Smooth muscle cell (in vitro differentiated cells): ENCODE results near the gene ASB10. TPM values are rescaled to one million over a fixed set of nuclear protein-coding genes. Genes with fewer than 3 reads are reported as not detected.

ENCODE experiments used
- DNase-seq: peaks from one replicate; lab custom pipeline; 2025; ENCODE audit not compliant: unreplicated experiment; lab: John Stamatoyannopoulos, UW
- H2AFZ ChIP-seq: fragments of 200-600 bp; sonication (generic); 2 replicates; pipeline ENCODE4 v1.6.0; 2016; ENCODE audit warnings: antibody characterized with exemption, low read depth, mild to moderate bottlenecking
- H3F3A ChIP-seq: fragments of 200-600 bp; sonication (generic); 2 replicates; pipeline ENCODE4 v1.6.0; 2017; ENCODE audit warnings: antibody characterized with exemption, low read depth
- H3K27ac ChIP-seq: fragments of 200-600 bp; sonication (generic); 2 replicates; pipeline ENCODE4 v1.5.1; 2016; ENCODE audit warnings: low read depth, mild to moderate bottlenecking
- H3K27me3 ChIP-seq: fragments of 200-600 bp; sonication (generic); 2 replicates; pipeline ENCODE4 v1.6.1; 2016; ENCODE audit warnings: low read depth, mild to moderate bottlenecking
- H3K36me3 ChIP-seq: fragments of 200-600 bp; sonication (generic); 2 replicates; pipeline ENCODE4 v1.5.1; 2016; ENCODE audit warnings: low read depth
- H3K4me1 ChIP-seq: fragments of 200-600 bp; sonication (generic); 2 replicates; pipeline ENCODE4 v1.5.1; 2016; ENCODE audit warnings: low read depth
- H3K4me2 ChIP-seq: fragments of 200-600 bp; sonication (generic); 2 replicates; pipeline ENCODE4 v1.6.0; 2016; ENCODE audit warnings: mild to moderate bottlenecking
- H3K4me3 ChIP-seq: fragments of 200-600 bp; sonication (generic); 2 replicates; pipeline ENCODE4 v1.5.1; 2016; ENCODE audit warnings: mild to moderate bottlenecking
- H3K79me2 ChIP-seq: fragments of 200-600 bp; sonication (generic); 2 replicates; pipeline ENCODE4 v1.6.0; 2016; ENCODE audit warnings: low read depth, mild to moderate bottlenecking
- H3K9ac ChIP-seq: fragments of 200-600 bp; sonication (generic); 2 replicates; pipeline ENCODE4 v1.6.0; 2016; ENCODE audit warnings: low read depth
- H3K9me3 ChIP-seq: fragments of 200-600 bp; sonication (generic); replicated peaks from 2 replicates; pipeline ENCODE4 v1.5.1; 2016; ENCODE audit warnings: low read depth
- H4K20me1 ChIP-seq: fragments of 200-600 bp; sonication (generic); 2 replicates; pipeline ENCODE4 v1.6.0; 2016; ENCODE audit warnings: low read depth
- WGBS: methylation state at CpG from one replicate; pipeline ENCODE4 v1.1.7; 2016; ENCODE audit warnings: low lambda C conversion rate; 5-methylcytosine and 5-hydroxymethylcytosine counted together
- polyA plus RNA-seq: library from polyadenylated mRNA; unstranded; fragments of >200 nt; fragmentation: Nextera tagmentation; extraction: Ambion mirVana; gene quantifications from 2 replicates; pipeline ENCODE4 v1.2.1, GENCODE V29; 2016
- total RNA-seq: library from RNA; depleted of rRNA; stranded (reverse); fragments of >200 nt; gene quantifications from 2 replicates; pipeline ENCODE4 v1.2.3, GENCODE V29; 2014
- TF ChIP-seq, protein P1 (sequence below): fragments of 200-600 bp; sonication (generic); IDR thresholded peaks from 2 replicates; pipeline ENCODE4 v1.5.1; 2017; ENCODE audit warnings: borderline replicate concordance, mild to moderate bottlenecking, antibody characterized with exemption; ENCODE audit not compliant: insufficient read depth, poor library complexity, severe bottlenecking

Gene ASB10
- total and polyA plus RNA-seq, 2 experiments from 2014 or later: not detected

DNA sequence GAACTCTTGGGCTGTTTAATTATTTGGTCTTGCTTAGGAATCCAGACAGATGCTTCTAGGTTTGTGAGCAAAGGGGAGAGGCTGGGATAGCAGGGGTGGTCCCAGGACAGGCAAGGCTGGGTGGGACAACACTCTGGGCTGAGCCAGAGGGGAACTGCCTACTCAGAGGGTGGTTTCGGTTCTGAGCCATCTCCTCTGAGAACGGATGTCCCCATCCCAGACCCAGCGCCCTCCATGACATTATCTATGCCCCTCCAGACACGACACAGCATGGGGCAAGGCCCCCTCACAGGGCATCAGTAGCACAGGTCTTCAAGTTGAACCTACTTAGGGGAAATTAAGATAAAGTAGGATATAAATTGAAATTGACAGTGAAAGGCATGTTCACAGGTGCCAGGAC is 7.1 kb downstream of the ASB10 start:
- Histone ChIP-seq H3K36me3 (no peaks in the 10 kb centered on the region), H3K9ac (no peak overlapping the region), H3K4me1 (no peaks in the 10 kb centered on the region), H4K20me1 (no peaks in the 10 kb centered on the region), H3K4me2 (no peak overlapping the region), H3K9me3 (no peaks in the 10 kb centered on the region), H2AFZ (no peak overlapping the region), H3K27ac (no peak overlapping the region), H3K27me3 (peaks cover 38% of the 10 kb centered on the region), H3F3A (no peaks in the 10 kb centered on the region), H3K4me3 (no peak overlapping the region), H3K79me2 (no peaks in the 10 kb centered on the region)
- WGBS: 89% methylated on average over 4 of the region's 4 CpGs
- DNase-seq: no peak
- TF ChIP-seq, protein P1, sequence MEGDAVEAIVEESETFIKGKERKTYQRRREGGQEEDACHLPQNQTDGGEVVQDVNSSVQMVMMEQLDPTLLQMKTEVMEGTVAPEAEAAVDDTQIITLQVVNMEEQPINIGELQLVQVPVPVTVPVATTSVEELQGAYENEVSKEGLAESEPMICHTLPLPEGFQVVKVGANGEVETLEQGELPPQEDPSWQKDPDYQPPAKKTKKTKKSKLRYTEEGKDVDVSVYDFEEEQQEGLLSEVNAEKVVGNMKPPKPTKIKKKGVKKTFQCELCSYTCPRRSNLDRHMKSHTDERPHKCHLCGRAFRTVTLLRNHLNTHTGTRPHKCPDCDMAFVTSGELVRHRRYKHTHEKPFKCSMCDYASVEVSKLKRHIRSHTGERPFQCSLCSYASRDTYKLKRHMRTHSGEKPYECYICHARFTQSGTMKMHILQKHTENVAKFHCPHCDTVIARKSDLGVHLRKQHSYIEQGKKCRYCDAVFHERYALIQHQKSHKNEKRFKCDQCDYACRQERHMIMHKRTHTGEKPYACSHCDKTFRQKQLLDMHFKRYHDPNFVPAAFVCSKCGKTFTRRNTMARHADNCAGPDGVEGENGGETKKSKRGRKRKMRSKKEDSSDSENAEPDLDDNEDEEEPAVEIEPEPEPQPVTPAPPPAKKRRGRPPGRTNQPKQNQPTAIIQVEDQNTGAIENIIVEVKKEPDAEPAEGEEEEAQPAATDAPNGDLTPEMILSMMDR: no peak

DNA sequence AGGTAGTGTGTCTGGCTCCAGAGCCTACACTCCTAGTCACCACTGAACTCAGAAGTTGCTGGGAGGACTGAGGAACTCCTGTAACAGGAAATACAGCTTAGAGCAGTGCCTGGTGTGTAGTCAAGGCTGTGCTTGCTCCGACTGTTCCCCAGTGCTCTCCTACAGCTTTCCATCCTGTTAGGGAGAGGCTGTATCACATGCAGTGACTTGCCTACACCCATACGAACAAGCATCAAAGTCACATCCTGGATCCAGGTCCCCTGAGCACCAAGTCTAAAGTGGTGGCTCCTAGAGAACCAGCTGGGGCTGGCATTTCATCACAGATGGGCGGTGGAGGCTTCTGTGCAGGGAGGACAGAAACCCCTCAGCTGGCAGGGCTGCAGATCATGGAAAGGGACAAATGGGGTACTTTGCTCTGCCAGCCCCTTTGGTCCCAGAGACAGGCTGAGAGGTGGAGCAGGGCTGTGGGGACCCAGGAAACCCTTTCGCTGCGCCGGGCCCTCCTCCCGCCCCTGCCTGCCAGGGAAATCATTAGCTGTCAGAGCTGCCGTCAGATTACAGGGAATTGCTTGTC is 7.7 kb downstream of the ASB10 start:
- Histone ChIP-seq H3K79me2 (no peaks in the 10 kb centered on the region), H3K9me3 (no peaks in the 10 kb centered on the region), H4K20me1 (no peaks in the 10 kb centered on the region), H3K4me3 (no peak overlapping the region), H3K27me3 (peaks cover 39% of the 10 kb centered on the region), H3K36me3 (no peaks in the 10 kb centered on the region), H2AFZ (no peak overlapping the region), H3K27ac (no peak overlapping the region), H3K9ac (no peak overlapping the region), H3K4me2 (no peak overlapping the region), H3K4me1 (no peaks in the 10 kb centered on the region), H3F3A (no peaks in the 10 kb centered on the region)
- TF ChIP-seq, protein P1: no peak
- 91% methylated on average over 8 of the region's 8 CpGs for WGBS
- DNase-seq: no peak

DNA sequence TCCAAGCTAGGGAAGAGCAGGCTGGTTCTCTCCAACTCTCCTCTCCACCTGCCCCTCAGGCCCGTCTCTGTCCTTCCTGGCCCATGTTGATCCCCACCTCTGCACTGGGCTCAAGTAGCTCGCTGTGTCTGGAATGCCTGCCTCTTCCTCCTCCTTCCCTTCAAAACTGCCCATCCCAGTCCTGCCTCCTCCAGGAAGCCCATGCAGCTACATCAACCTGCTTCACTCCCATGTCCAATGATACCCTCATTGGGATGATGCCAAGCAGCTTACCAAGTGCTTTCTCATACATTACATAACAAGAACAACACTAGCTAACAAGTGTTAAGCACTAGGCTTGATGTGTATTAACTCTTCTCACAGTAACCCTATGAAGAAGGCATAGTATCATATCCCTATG is 8.2 kb downstream of the ASB10 start:
- 88% methylated on average over 2 of the region's 2 CpGs for WGBS
- no peak overlapping the region for H3K4me3 ChIP-seq
- DNase-seq: no peak
- no peaks in the 10 kb centered on the region for H3F3A ChIP-seq
- H3K4me1 ChIP-seq: no peaks in the 10 kb centered on the region
- H3K9ac ChIP-seq: no peak overlapping the region
- H2AFZ ChIP-seq: no peak overlapping the region
- TF ChIP-seq, protein P1: no peak
- no peaks in the 10 kb centered on the region for H4K20me1 ChIP-seq
- no peak overlapping the region for H3K27ac ChIP-seq
- H3K27me3 ChIP-seq: peaks cover 39% of the 10 kb centered on the region
- no peaks in the 10 kb centered on the region for H3K79me2 ChIP-seq
- H3K9me3 ChIP-seq: no peaks in the 10 kb centered on the region
- no peak overlapping the region for H3K4me2 ChIP-seq
- no peaks in the 10 kb centered on the region for H3K36me3 ChIP-seq

- Histone ChIP-seq H3F3A (no peaks in the 10 kb centered on the region), H4K20me1 (no peaks in the 10 kb centered on the region), H3K27me3 (peaks cover 39% of the 10 kb centered on the region), H3K36me3 (no peaks in the 10 kb centered on the region), H3K4me2 (no peak overlapping the region), H3K4me3 (no peak overlapping the region), H3K27ac (no peak overlapping the region), H3K9me3 (no peaks in the 10 kb centered on the region), H3K9ac (no peak overlapping the region), H3K79me2 (no peaks in the 10 kb centered on the region), H2AFZ (no peak overlapping the region), H3K4me1 (no peaks in the 10 kb centered on the region)
- TF ChIP-seq, protein P1: no peak
- no peak for DNase-seq
- WGBS: 88% methylated on average over 9 of the region's 9 CpGs
Measured at GRCh38 chr7:151178236-151178635, 8.8 kb downstream of the ASB10 start.
